IMR-90 (cell line): ENCODE data around the gene DPF1. TPM values are rescaled to one million over a fixed set of nuclear protein-coding genes. Genes with fewer than 3 reads are reported as not detected.

ENCODE experiments used
- ATAC-seq: fragments of 200-7000 bp; cut with Tn5 transposase; 2 replicates; pipeline ENCODE4 v1.9.1; 2020; ENCODE audit warnings: low read depth, mild to moderate bottlenecking, moderate library complexity
- BruUV-seq: library from RNA; stranded (reverse); fragments of 400-500 nt; replicated peaks from 2 replicates; lab custom pipeline; 2021; lab: Mats Ljungman, UMichigan
- CTCF ChIA-PET: fragments of 300-600 bp; formaldehyde crosslinking; extraction: SDS; loops from one replicate; lab custom pipeline; 2021; ENCODE audit warnings: antibody characterized with exemption; lab: Yijun Ruan, JAX
- POLR2A ChIA-PET: fragments of 300-600 bp; sonication (Branson Sonifier 250); formaldehyde crosslinking; loops from one replicate; lab custom pipeline; 2022; ENCODE audit warnings: antibody characterized with exemption; ENCODE audit not compliant: unreplicated experiment; lab: Charles Lee
- DNase-seq: peaks from one replicate; pipeline ENCODE4 v3.0.0; 2013
- H2AFZ ChIP-seq: replicated peaks from 2 replicates; pipeline ENCODE3; 2013; ENCODE audit warnings: low read length, mild to moderate bottlenecking; ENCODE audit not compliant: poor library complexity
- H2AK5ac ChIP-seq: 2 replicates; pipeline ENCODE4 v1.6.1; 2013; ENCODE audit warnings: low read depth, low read length, inconsistent platforms
- H2AK9ac ChIP-seq: replicated peaks from 2 replicates; pipeline ENCODE3; 2013; ENCODE audit warnings: mild to moderate bottlenecking, low read depth, low read length, moderate library complexity; ENCODE audit not compliant: poor library complexity
- H2BK120ac ChIP-seq: 2 replicates; pipeline ENCODE4 v1.6.1; 2013; ENCODE audit warnings: low read depth, low read length, inconsistent platforms
- H2BK15ac ChIP-seq: 3 replicates; pipeline ENCODE4 v1.6.1; 2013; ENCODE audit warnings: low read depth, low read length, inconsistent platforms
- H2BK20ac ChIP-seq: 2 replicates; pipeline ENCODE4 v1.6.1; 2013; ENCODE audit warnings: low read depth, mild to moderate bottlenecking, inconsistent platforms, low read length, moderate library complexity
- H2BK5ac ChIP-seq: 2 replicates; pipeline ENCODE4 v1.6.1; 2013; ENCODE audit warnings: mild to moderate bottlenecking, low read depth, low read length, inconsistent platforms; ENCODE audit not compliant: poor library complexity, severe bottlenecking
- H3K14ac ChIP-seq: replicated peaks from 2 replicates; pipeline ENCODE4 v1.6.1; 2013; ENCODE audit warnings: low read depth, low read length, inconsistent platforms
- H3K18ac ChIP-seq: 2 replicates; pipeline ENCODE4 v1.6.1; 2013; ENCODE audit warnings: low read depth, low read length, control low read depth
- H3K23ac ChIP-seq: 2 replicates; pipeline ENCODE4 v1.6.1; 2013; ENCODE audit warnings: low read depth, low read length, inconsistent platforms
- H3K27ac ChIP-seq: 2 replicates; pipeline ENCODE4 v1.5.1; 2013; ENCODE audit warnings: mild to moderate bottlenecking, control low read depth, low read length; ENCODE audit not compliant: insufficient read depth
- H3K27me3 ChIP-seq: 2 replicates; pipeline ENCODE4 v1.6.1; 2013; ENCODE audit warnings: low read length; ENCODE audit not compliant: control insufficient read depth, insufficient read depth
- H3K36me3 ChIP-seq: 2 replicates; pipeline ENCODE4 v1.6.1; 2013; ENCODE audit warnings: low read length, mixed read lengths; ENCODE audit not compliant: control insufficient read depth, insufficient read depth
- H3K4ac ChIP-seq: 2 replicates; pipeline ENCODE4 v1.6.1; 2013; ENCODE audit warnings: low read depth, low read length, inconsistent platforms
- H3K4me1 ChIP-seq: 2 replicates; pipeline ENCODE4 v1.6.1; 2013; ENCODE audit warnings: low read length, mixed read lengths; ENCODE audit not compliant: control insufficient read depth, insufficient read depth
- H3K4me2 ChIP-seq: 2 replicates; pipeline ENCODE4 v1.6.1; 2013; ENCODE audit warnings: low read depth, mild to moderate bottlenecking, control low read depth, low read length, moderate library complexity
- H3K4me3 ChIP-seq: 2 replicates; pipeline ENCODE4 v1.5.1; 2013; ENCODE audit warnings: low read depth, mild to moderate bottlenecking, control low read depth, low read length, moderate library complexity; ENCODE audit not compliant: insufficient read depth
- H3K56ac ChIP-seq: 2 replicates; pipeline ENCODE4 v1.6.1; 2013; ENCODE audit warnings: low read length, inconsistent platforms; ENCODE audit not compliant: insufficient read depth; ENCODE audit errors: extremely low read depth
- H3K79me1 ChIP-seq, 2 experiments: 2 replicates each; pipeline ENCODE4 v1.6.1; 2013; ENCODE audit warnings: low read length in 2 of 2, inconsistent platforms in 1 of 2, low read depth in 1 of 2
- H3K9ac ChIP-seq: 2 replicates; pipeline ENCODE4 v1.6.1; 2013; ENCODE audit warnings: low read depth, low read length, control low read depth
- H3K9me1 ChIP-seq: 2 replicates; pipeline ENCODE4 v1.6.1; 2013; ENCODE audit warnings: low read length, inconsistent platforms; ENCODE audit not compliant: insufficient read depth
- H3K9me3 ChIP-seq: 2 replicates; pipeline ENCODE4 v1.6.1; 2013; ENCODE audit warnings: low read length; ENCODE audit not compliant: control insufficient read depth, insufficient read depth
- H4K20me1 ChIP-seq: 2 replicates; pipeline ENCODE4 v1.6.1; 2013; ENCODE audit warnings: low read length, inconsistent platforms; ENCODE audit not compliant: insufficient read depth
- H4K5ac ChIP-seq: 2 replicates; pipeline ENCODE4 v1.6.1; 2013; ENCODE audit warnings: mild to moderate bottlenecking, low read depth, low read length, control low read depth
- H4K8ac ChIP-seq, 2 experiments: 2 replicates each; pipeline ENCODE4 v1.6.1; 2013; ENCODE audit warnings: low read depth in 2 of 2, low read length in 2 of 2, control low read depth in 1 of 2, inconsistent platforms in 1 of 2
- H4K91ac ChIP-seq: 2 replicates; pipeline ENCODE4 v1.6.1; 2013; ENCODE audit warnings: low read depth, low read length, inconsistent platforms; ENCODE audit not compliant: insufficient read depth
- CTCF ChIP-seq: conservative IDR thresholded peaks from 2 replicates; pipeline ENCODE4 v1.5.1; 2012; ENCODE audit warnings: mild to moderate bottlenecking, low read depth, low read length, improper control_type of control experiment
- RCOR1 ChIP-seq: IDR thresholded peaks from 2 replicates; pipeline ENCODE4 v1.6.1; 2012; ENCODE audit warnings: mild to moderate bottlenecking, low read length, improper control_type of control experiment; ENCODE audit not compliant: insufficient replicate concordance
- USF2 ChIP-seq: fragments of 150-350 bp; IDR thresholded peaks from 2 replicates; pipeline ENCODE4 v1.6.1; 2017; ENCODE audit warnings: mild to moderate bottlenecking, antibody characterized with exemption, low read length, low read depth
- WGBS, 2 experiments: methylation state at CpG; one replicate each; pipeline versions ENCODE4 v1.1.5 to v1.1.7; 2013; ENCODE audit warnings: missing lambda C conversion rate in 2 of 2; ENCODE audit not compliant: insufficient read length in 1 of 2; ENCODE audit errors: extremely low coverage in 2 of 2; 5-methylcytosine and 5-hydroxymethylcytosine counted together
- dilution Hi-C: fragments of 300-500 bp; cut with HindIII; formaldehyde crosslinking; loops from one replicate; pipeline ENCODE4 v1.14.3; 2018; ENCODE audit warnings: low sequenced_read_pairs; ENCODE audit not compliant: unreplicated experiment
- in situ Hi-C: fragments of 300-500 bp; cut with MboI; formaldehyde crosslinking; loops from 3 replicates; pipeline ENCODE4 v1.14.3; 2019; ENCODE audit warnings: low sequenced_read_pairs, inconsistent platforms, mixed read lengths
- intact Hi-C: fragments of 100-400 bp; cut with micrococcal nuclease; formaldehyde crosslinking; loops from 2 replicates; pipeline ENCODE4 v1.10.0; 2022
- polyA plus RNA-seq, 3 experiments: library from polyadenylated mRNA; depleted of rRNA; stranded (reverse); fragments of >200 nt; gene quantifications; 2 replicates each; pipeline ENCODE4 v1.2.3, GENCODE V29; 2012; ENCODE audit warnings: low replicate concordance in 1 of 3
- total RNA-seq: library from RNA; depleted of rRNA; stranded (reverse); fragments of >200 nt; gene quantifications from 2 replicates; pipeline ENCODE4 v1.2.3, GENCODE V29; 2012

Gene DPF1
- total and polyA plus RNA-seq, 2 of the 4 experiments (the other 2 are of a cell fraction) = 3.2 to 5.5 TPM

- Histone ChIP-seq H3K36me3 (peaks cover 23% of the 10 kb centered on the region), H4K91ac (no peak overlapping the region), H3K27me3 (no peaks in the 10 kb centered on the region), H4K20me1 (no peaks in the 10 kb centered on the region), H2BK20ac (no peak overlapping the region), H3K14ac (no peak overlapping the region), H2BK15ac (no peak overlapping the region), H2AK9ac (peak overlapping the region; percentile 50), H2BK120ac (no peak overlapping the region), H2BK5ac (no peak overlapping the region), H3K79me1 (no peaks in the 10 kb centered on the region), H3K4me3 (no peak overlapping the region), H2AK5ac (no peak overlapping the region), H3K9me1 (no peaks in the 10 kb centered on the region), H3K23ac (no peak overlapping the region), H3K9ac (no peak overlapping the region), H3K56ac (no peak overlapping the region), H4K8ac (no peak overlapping the region), H4K5ac (no peak overlapping the region), H3K4ac (no peak overlapping the region), H3K4me1 (no peaks in the 10 kb centered on the region), H3K18ac (no peak overlapping the region), H3K27ac (no peak overlapping the region), H2AFZ (no peak overlapping the region), H3K9me3 (no peaks in the 10 kb centered on the region), H3K4me2 (no peak overlapping the region)
- BruUV-seq = no TSS peak
- ATAC-seq = no peak
- CTCF ChIA-PET = no interaction called here
- TF ChIP-seq RCOR1 (no peak), USF2 (no peak), CTCF (no peak)
- intact Hi-C loops = no loop called here
- WGBS, 2 experiments = 100% methylated on average over 4 of the region's 14 CpGs; no CpG with 5 or more reads in 1 of the 2 experiments
- in situ Hi-C loops = no loop called here
- DNase-seq = no peak
- dilution Hi-C loops = no loop called here
- POLR2A ChIA-PET = no interaction called here
Measured at GRCh38 chr19:38202504-38202903, 21.5 kb downstream of the DPF1 start.
